ENCODE measurements around the gene WDFY3. TPM values are rescaled to one million over a fixed set of nuclear protein-coding genes. Genes with fewer than 3 reads are reported as not detected.

The WDFY3 gene
- total RNA-seq = 115 and 128 TPM in 2 replicates

GRCh38 chr4:84966382-84967242 lies at the start of gene WDFY3:
Gene WDFY3, minus strand, starts transcription at chr4:84966690. Its CDS starts 106,099 bp downstream, at chr4:84860591.

Small RNA genes lying within 50 kb of the gene (small RNA-seq; reads per million reads assigned to genes)
- not detected for gene RN7SL552P
- gene RNU6-469P = not detected

Data from placental epithelial cell (primary cell).